ENCODE measurements around the gene MANBA. TPM values are rescaled to one million over a fixed set of nuclear protein-coding genes. Genes with fewer than 3 reads are reported as not detected.

The MANBA gene
- total RNA-seq, 1 donor from 2014 or later, result 9.1 TPM

GRCh38 chr4:102683881-102684609 lies 76.7 kb downstream of the MANBA start:
- DNase-seq (ENCODE audit: low read depth in 2 of 2), result no peak

GRCh38 chr4:102678695-102679335 lies 82.0 kb downstream of the MANBA start:
- no peak for DNase-seq (ENCODE audit: low read depth in 2 of 2)

- DNase-seq (ENCODE audit: low read depth in 2 of 2), result no peak
These were observed 82.7 kb downstream of the MANBA start for GRCh38 chr4:102678107-102678506.

DNA sequence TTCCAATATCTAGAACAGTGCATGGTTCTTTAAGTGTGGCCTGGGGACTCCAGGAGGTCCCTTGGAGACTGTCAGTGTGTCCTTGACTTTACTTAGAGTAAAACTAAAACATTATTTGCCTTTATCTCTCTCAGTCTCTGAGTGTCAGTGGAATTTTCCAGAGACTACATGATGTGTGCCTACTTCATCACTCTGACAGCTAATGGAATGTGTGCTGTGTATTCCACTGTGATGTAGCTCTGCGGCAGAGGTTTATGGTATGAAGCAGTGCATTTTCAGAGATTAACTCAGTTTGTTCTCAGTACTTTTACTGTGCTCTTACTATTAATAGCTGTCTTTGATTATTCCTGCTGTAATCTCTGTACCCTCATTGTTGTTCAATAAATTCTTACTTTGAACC lies 85.6 kb downstream of the MANBA start:
- DNase-seq (ENCODE audit: low read depth in 2 of 2), result peak in 1 of 2 donors; percentile 1

GRCh38 chr4:102667001-102667400 lies 93.8 kb downstream of the MANBA start:
- DNase-seq (ENCODE audit: low read depth in 2 of 2), result no peak

- no peak for DNase-seq (ENCODE audit: low read depth in 2 of 2)
These were observed 95.2 kb downstream of the MANBA start for GRCh38 chr4:102665527-102665926.

DNA sequence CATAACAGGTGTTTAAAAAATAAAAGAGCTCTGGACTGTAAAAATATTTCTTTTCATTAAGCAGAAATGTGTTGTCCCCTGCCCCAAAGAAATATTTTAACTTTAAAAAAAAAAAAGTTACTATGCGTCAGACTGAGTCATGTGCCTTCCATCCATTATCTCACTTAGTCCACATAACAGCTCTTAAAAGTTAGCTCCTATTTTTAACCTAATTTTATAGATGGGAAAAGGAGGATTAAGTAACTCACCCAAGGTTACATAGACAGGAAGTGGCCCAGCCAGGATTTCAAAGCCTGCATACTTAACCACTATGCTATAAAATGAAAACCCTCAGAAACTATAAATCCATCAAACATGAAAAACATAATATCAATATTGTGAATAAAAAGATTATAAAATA lies 97.7 kb downstream of the MANBA start:
- DNase-seq (ENCODE audit: low read depth in 2 of 2), result peak in 1 of 2 donors; percentile 53

DNA sequence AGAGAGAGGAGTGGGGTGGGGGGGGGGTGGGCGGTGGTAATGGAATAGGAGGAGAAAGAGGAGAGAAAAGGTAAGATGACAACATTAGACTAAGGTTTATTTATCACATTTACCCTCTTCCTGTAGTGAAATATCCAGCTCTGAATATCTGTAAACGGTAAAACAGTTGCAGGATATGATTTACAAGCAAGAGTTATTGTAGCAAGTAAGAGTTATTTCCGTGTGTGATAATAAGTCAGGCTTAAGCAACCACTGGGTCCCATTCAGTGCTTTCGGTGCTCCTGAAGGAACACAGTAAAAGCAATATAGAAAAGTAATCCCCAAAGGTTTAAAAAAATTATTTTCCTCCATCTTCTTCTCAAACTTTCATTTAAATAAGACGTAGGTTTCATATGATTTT lies 103.6 kb downstream of the MANBA start:
- peak in 1 of 2 donors; percentile 36 for DNase-seq (ENCODE audit: low read depth in 2 of 2)

GRCh38 chr4:102647117-102647516 lies 113.7 kb downstream of the MANBA start:
- no peak for DNase-seq (ENCODE audit: low read depth in 2 of 2)

DNA sequence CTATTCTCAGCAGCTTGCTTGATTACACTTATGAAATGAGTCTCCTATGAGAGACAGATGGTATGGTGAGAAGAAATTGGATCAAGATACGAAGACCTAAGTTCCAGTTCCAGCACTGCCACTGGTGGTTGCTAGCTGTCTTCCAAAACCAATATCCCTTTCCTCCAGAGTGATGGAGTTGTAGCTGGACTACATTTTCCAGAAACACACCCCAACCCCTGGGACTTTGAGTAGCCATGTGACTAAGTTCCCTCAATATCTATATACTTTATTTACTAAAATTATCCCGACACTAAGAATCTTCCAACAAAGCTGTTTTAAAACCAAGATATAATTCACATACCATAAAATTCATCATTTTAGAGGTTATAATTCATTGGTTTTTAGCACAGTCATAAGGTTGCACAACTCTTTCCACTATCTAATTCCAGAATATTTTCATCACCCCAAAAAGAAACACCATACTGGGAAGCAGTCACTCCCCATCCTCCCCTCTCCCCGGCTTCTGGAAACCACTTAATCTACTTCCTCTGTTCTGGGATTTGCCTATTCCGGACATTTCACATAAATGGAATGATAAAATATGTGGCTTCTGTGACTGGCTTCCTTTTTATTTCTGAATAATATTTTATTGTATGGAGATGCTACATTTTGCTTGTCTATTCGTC lies 118.0 kb downstream of the MANBA start:
- DNase-seq (ENCODE audit: low read depth in 2 of 2), result no peak

- DNase-seq (ENCODE audit: low read depth in 2 of 2), result no peak
These were observed 119.0 kb downstream of the MANBA start for GRCh38 chr4:102641793-102642192.

GRCh38 chr4:102640669-102641068 lies 120.1 kb downstream of the MANBA start:
- DNase-seq (ENCODE audit: low read depth in 2 of 2), result peak in 1 of 2 donors; percentile 83

DNA sequence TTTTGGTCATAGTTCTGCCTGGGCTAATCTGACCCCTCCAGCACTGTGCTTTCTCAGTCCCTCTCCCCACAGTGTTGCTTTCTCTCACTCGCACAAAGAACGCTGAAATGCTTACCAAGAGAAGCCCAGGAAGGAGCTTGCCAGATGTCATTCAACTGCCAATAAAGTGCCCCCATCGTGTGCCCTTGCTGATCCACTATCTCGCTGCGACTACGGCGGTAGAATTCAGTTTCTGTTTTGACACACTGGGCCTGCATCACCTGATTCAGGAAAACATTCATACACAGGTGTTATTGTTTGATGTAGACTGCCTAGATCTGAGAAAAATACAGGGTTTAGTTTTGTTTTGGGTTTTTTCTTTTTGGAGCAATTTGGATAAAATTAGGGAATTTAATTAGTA lies 121.2 kb downstream of the MANBA start:
- no peak for DNase-seq (ENCODE audit: low read depth in 2 of 2)

GRCh38 chr4:102638621-102639020 lies 122.1 kb downstream of the MANBA start:
- no peak for DNase-seq (ENCODE audit: low read depth in 2 of 2)

DNA sequence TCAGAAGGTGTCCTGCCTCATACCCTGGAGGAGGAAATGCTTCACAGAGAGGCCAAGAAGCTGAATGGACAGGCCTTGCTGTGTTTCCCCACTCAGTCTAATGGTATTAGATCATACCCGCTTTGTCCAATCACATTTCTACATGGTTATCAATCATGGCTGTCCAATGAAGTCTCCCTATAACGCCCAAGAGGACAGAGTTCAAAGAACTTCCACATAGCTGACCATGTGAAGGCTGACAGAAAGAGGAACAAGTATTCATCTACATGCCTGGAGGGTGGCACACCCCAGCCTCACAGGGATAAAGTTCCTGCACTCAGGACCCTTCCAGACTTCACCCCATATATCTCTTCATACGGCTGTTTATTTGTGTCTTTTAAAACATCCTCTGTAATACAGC lies 123.4 kb downstream of the MANBA start:
- DNase-seq (ENCODE audit: low read depth in 2 of 2), result peak in 1 of 2 donors; percentile 33

DNA sequence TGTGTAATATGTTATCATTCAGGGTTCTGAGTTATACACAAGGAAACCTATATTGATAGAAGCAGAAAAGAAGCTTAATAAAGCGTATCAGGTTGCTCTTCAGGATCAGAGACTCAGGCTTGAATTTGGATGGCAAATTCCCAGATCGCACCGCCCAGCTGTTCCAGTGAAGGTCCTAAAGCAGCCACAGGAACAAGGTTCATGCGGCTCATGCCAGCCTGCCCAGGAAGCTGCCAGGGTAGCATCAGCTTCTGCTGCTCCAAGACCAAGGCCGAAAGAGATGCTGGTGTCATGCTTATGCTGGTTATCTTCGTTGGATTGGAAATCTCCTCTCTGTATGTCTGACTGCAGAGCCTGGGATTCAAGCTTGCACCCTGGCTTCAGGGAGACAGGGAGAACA lies 127.7 kb downstream of the MANBA start:
- DNase-seq (ENCODE audit: low read depth in 2 of 2), result no peak

GRCh38 chr4:102632241-102633065 lies 128.3 kb downstream of the MANBA start:
- peak in 1 of 2 donors; percentile 78 for DNase-seq (ENCODE audit: low read depth in 2 of 2)

GRCh38 chr4:102631616-102632015 lies 129.2 kb downstream of the MANBA start:
- DNase-seq (ENCODE audit: low read depth in 2 of 2), result no peak

- DNase-seq (ENCODE audit: low read depth in 2 of 2), result no peak
These were observed 131.1 kb downstream of the MANBA start for GRCh38 chr4:102629673-102630072.

DNA sequence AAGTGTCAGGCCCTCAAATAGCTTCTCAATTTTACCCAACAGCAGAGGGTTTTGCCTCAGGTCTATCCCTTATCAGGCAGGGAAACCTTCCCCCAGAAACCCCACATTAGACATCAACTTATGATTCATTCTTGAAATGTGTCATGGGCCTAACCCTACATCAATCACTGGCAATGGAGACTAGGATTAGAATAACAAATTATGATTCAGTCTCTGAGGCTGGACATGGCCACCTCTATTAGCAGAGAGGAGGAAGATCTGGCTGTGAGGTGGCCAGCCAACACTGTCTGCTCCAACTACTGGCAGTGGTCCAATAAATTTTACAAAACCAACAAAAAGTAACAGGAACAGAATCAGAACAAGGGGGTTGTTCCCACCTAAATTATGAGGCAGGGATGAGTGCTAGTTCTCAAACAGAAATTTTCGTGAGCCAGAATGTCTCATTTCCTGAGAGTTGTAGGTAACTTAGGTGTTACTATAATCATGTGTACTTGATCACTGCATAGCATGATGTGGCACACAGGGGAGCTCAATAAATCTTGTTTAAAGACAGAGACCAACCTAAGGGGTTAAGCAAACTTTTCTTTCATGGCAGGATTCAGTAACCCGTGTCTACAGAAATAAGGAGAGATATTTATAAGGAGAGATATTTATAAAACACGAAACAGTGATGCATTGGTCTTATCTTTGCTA lies 132.8 kb downstream of the MANBA start:
- DNase-seq (ENCODE audit: low read depth in 2 of 2), result peak; percentile 27 to 89

All from lung microvascular endothelial cell (primary cell).